Placental pericyte (primary cell): ENCODE data around the gene LEO1. TPM values are rescaled to one million over a fixed set of nuclear protein-coding genes. Genes with fewer than 3 reads are reported as not detected.

ENCODE experiments used
- small RNA-seq: library from RNA; depleted of rRNA; stranded (forward); fragments of <200 nt; gene quantifications from one replicate; pipeline ENCODE3, GENCODE V24; 2012; ENCODE audit warnings: low replicate concordance
- total RNA-seq: library from RNA; depleted of rRNA; stranded (reverse); fragments of >200 nt; gene quantifications from 2 replicates; pipeline ENCODE4 v1.2.3, GENCODE V29; 2012

The LEO1 gene
- total RNA-seq, result 23.6 and 25.8 TPM in 2 replicates

DNA sequence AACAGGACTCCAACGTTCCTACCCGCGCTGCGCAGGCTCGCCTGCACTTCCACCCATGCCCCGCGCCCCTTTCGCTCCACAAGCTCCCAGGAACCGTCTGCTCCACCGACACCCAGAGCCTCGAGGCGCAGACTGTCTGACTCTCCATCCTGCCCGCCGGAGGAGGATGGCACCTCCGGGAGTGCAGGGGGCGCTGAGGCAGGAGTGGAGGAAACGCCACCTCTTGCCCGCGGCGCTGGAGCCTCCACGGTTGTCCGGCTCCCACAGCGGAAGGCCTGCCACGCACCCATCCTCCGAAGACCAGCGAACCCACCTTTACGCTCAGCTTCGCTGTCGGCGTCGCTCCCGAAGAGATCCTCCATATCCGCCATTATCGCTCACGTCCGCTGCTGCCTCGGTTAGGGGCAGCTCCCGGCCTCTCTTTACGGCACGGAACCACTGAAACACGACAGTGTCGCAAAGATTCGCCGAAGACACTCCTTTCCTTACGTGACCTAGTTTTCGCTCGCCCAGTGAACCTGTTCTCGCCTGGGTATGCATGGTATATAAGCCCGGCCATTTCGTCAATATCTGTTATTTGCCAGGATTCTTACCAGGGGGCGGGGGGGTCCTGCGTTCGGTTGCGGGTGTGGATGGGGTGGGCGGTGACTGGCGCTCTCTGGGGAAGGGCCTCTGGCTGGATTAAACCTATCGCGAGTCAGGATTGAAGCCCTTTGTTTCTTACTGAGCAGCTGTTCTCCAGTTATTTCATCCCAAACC lies at the start of gene LEO1:
LEO1 (minus strand) TSS at position 404 of the 759 bp plus-strand sequence; CDS start at position 371, 33 bp downstream.

DNA sequence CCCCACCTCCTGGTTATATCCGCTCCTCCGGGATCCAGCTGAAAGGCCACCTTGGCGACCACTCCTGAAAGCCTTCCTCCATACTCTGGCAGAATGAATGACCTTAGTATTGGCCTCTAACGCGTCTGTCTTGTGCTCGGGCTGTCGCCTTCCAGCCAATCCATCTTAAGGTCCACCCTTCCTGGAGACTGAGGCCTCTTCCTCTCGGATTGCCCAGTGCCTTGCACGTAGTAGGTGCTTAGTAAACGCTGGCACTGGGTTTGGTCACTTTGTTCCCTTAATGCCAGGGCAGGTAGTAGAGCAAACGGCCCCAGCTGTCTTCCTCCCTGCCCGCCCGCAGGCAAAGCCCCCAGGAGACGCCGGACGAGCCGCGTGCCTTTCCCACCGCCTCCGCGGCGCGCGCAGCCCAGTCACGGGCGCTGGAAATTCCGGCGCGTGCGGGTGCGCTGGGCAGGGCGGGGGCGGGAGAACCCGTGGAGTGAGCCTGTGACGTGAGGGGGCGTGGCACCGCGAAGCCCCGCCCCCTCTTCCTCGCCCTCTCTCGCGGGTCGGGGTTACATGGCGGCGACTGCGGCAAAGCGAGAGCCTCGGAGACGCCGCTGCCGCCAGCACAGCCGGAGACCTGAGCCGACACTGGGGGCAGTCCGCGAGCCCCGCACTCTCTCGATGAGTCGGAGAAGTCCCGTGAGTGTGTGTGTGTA lies 47.3 kb upstream of the LEO1 start, which contains the start of gene MAPK6:
MAPK6 (plus strand) TSS at position 527 of the 701 bp plus-strand sequence. CDS start 27,242 bp downstream, outside the sequence.

Small RNA genes lying within 50 kb of the gene (small RNA-seq; reads per million reads assigned to genes)
- gene RNU6-90P, result not detected

Other genes starting within 250 kb of the LEO1 start
- gene LYSMD2, start 234.1 kb downstream of the LEO1 start, total RNA-seq, result 2.2 and 3.3 TPM in 2 replicates
- gene TMOD2, start 220.2 kb downstream of the LEO1 start, total RNA-seq, result 0.66 and 4.2 TPM in 2 replicates
- gene TMOD3, start 142.1 kb downstream of the LEO1 start, total RNA-seq, result 26.7 and 60.6 TPM in 2 replicates
- 103 and 113 TPM in 2 replicates for gene MAPK6, start 47.4 kb upstream of the LEO1 start, total RNA-seq
- 0.22 and 0.72 TPM in 2 replicates for gene BCL2L10, start 141.0 kb upstream of the LEO1 start, total RNA-seq
- gene GNB5, start 219.6 kb upstream of the LEO1 start, total RNA-seq, result 46.6 and 50.8 TPM in 2 replicates